ENCODE measurements around the gene GALNT2. TPM values are rescaled to one million over a fixed set of nuclear protein-coding genes. Genes with fewer than 3 reads are reported as not detected.

Gene GALNT2
- total RNA-seq, 4 donors from 2014 or later = 50.7 to 85.0 (median 71.8) TPM

- DNase-seq (ENCODE audit: low spot score) (no peak), ATAC-seq (ENCODE audit: low FRiP score) (no peak)
- TF ChIP-seq, protein P1, sequence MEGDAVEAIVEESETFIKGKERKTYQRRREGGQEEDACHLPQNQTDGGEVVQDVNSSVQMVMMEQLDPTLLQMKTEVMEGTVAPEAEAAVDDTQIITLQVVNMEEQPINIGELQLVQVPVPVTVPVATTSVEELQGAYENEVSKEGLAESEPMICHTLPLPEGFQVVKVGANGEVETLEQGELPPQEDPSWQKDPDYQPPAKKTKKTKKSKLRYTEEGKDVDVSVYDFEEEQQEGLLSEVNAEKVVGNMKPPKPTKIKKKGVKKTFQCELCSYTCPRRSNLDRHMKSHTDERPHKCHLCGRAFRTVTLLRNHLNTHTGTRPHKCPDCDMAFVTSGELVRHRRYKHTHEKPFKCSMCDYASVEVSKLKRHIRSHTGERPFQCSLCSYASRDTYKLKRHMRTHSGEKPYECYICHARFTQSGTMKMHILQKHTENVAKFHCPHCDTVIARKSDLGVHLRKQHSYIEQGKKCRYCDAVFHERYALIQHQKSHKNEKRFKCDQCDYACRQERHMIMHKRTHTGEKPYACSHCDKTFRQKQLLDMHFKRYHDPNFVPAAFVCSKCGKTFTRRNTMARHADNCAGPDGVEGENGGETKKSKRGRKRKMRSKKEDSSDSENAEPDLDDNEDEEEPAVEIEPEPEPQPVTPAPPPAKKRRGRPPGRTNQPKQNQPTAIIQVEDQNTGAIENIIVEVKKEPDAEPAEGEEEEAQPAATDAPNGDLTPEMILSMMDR (IDR thresholded peaks at IDR 0.05) = no peak
Measured at GRCh38 chr1:230074762-230075161, 7.7 kb downstream of the GALNT2 start.

GRCh38 chr1:230076121-230076520 lies 9.1 kb downstream of the GALNT2 start:
- TF ChIP-seq, protein P1 (IDR thresholded peaks at IDR 0.05) = no peak
- no peak for DNase-seq (ENCODE audit: low spot score)
- ATAC-seq (ENCODE audit: low FRiP score) = no peak

- TF ChIP-seq, protein P1 (IDR thresholded peaks at IDR 0.05) = no peak
- no peak for ATAC-seq (ENCODE audit: low FRiP score)
- no peak for DNase-seq (ENCODE audit: low spot score)
Measured at GRCh38 chr1:230077011-230077410, 10.0 kb downstream of the GALNT2 start.

- DNase-seq (ENCODE audit: low spot score) (no peak), ATAC-seq (ENCODE audit: low FRiP score) (no peak)
- TF ChIP-seq, protein P1 (IDR thresholded peaks at IDR 0.05) = no peak
Measured at GRCh38 chr1:230077436-230078213, 10.6 kb downstream of the GALNT2 start.

DNA sequence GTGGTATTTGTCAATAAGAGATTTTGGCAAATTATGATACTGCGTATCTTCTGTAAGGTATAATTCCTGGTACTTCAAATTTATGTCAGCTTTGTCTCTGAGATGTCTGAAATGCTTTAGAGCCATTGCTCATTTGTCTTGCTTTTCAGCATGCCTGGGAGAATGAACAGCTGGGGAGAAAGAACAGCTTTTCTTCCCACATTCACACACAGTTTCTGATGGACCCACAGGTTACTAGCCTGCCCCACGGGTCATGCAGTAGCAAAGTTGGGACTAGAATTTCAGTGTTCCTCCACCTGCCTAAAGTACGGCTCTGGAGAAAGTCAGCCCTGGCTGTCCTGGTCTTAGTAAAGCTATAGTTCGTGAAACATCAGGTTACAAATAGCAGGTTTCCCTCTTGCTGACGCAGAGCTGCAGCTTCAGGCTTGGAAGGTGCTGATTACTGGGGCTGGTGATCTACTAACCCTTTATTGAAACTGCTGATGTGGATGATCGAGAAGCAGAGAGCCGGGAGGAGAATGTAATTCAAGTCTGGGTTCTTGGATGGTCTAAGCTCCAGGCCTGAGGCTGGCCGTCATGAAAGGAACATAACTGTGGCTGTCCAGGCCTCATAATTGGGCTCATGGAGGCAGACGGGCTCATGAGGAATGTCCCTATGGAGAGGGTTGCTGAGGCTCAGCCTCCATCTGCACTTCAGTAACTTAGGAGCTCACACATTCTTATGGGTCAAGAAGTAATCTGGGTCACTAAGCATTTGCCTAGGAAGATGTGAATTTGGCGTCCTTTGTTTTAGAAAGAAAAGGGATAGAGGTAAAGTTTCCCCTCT lies 12.4 kb downstream of the GALNT2 start:
- TF ChIP-seq, protein P1 (IDR thresholded peaks at IDR 0.05) = no peak
- ATAC-seq (ENCODE audit: low FRiP score) (no peak), DNase-seq (ENCODE audit: low spot score) (no peak)

DNA sequence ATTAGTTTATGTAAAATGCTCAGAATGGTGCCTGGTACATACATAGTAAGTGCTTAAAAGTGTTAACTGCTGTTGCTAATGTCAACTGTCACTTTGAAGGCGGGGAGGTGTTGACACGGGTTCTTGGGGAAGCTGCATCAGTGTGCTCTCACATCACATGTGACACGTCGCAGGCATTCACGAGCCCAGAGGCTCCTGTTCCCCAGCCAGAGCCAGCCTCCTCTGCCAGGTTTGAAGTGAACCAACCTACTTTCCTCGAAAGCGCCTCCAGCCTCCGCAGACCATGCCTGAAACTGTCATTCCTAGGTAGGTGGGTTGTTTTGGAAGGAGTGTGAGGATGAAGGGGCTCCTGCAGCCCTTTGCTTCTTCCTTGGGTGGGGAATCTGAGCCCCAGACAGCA lies 13.8 kb downstream of the GALNT2 start:
- ATAC-seq (ENCODE audit: low FRiP score) = no peak
- TF ChIP-seq, protein P1 (IDR thresholded peaks at IDR 0.05) = no peak
- DNase-seq (ENCODE audit: low spot score) = no peak

Measured in omental fat pad (tissue), 4 donors.